Breast epithelium (tissue), 4 donors: ENCODE data around the gene PNPLA6. TPM values are rescaled to one million over a fixed set of nuclear protein-coding genes. Genes with fewer than 3 reads are reported as not detected.
A peak's percentile ranks its signal among the peaks of the same experiment; 100 is the strongest.
"Not testable (repeated sequence)": the region's sequence is repeated elsewhere in the genome, so short reads cannot be mapped to it uniquely, and the experiment has no call there.

ENCODE experiments used
- DNase-seq, 2 donors: peaks; one replicate each; pipeline ENCODE4 v3.0.0-alpha.2; 2019; ENCODE audit warnings: low spot score in 2 of 2
- H3K27ac ChIP-seq, 2 donors: fragments of 200-600 bp; sonication (generic) in 1 of 2; one replicate each; pipeline ENCODE4 v1.5.1; 2016 to 2019; ENCODE audit warnings: mild to moderate bottlenecking in 1 of 2
- H3K27me3 ChIP-seq, 2 donors: fragments of 200-600 bp; sonication (generic) in 1 of 2; one replicate each; pipeline versions ENCODE4 v1.5.1 to v1.6.0; 2017 to 2019; ENCODE audit warnings: control low read depth in 1 of 2, mild to moderate bottlenecking in 1 of 2
- H3K36me3 ChIP-seq: fragments of 200-600 bp; one replicate; pipeline ENCODE4 v1.5.1; 2019
- H3K4me1 ChIP-seq, 2 donors: fragments of 200-600 bp; sonication (generic); one replicate each; pipeline ENCODE4 v1.5.1; 2016 to 2019; ENCODE audit warnings: control low read depth in 1 of 2
- H3K4me3 ChIP-seq, 3 donors: fragments of 200-600 bp; sonication (generic); 1 replicate in 2 of 3; 2 replicates in 1 of 3; pipeline ENCODE4 v1.5.1; 2016 to 2019; ENCODE audit warnings: mild to moderate bottlenecking in 3 of 3, moderate library complexity in 2 of 3
- H3K9me3 ChIP-seq, 2 donors: fragments of 200-600 bp; sonication (generic) in 1 of 2; one replicate each; pipeline ENCODE4 v1.5.1; 2016 to 2019; ENCODE audit warnings: control low read depth in 1 of 2
- CTCF ChIP-seq, 3 donors: fragments of 450-650 bp; IDR thresholded peaks; one replicate each; pipeline ENCODE4 v1.5.1; 2016 to 2017; ENCODE audit warnings: antibody characterized with exemption in 3 of 3, mild to moderate bottlenecking in 3 of 3, moderate library complexity in 3 of 3
- POLR2A ChIP-seq: fragments of 450-650 bp; IDR thresholded peaks from one replicate; pipeline ENCODE4 v1.6.1; 2016; ENCODE audit warnings: antibody characterized with exemption, mild to moderate bottlenecking, moderate library complexity
- POLR2AphosphoS5 ChIP-seq, 3 donors: sonication (generic); formaldehyde crosslinking; IDR thresholded peaks; one replicate each; pipeline ENCODE4 v1.6.1; 2017; ENCODE audit warnings: antibody characterized with exemption in 3 of 3
- intact Hi-C: fragments of 100-400 bp; cut with DNase I; formaldehyde crosslinking; loops from one replicate; pipeline ENCODE4 v1.15.1; 2023; ENCODE audit warnings: low total_unique reads
- total RNA-seq, 3 donors: library from RNA; depleted of rRNA; stranded (reverse); fragments of >200 nt; gene quantifications; one replicate each; pipeline ENCODE4 v1.1.0, GENCODE V29; 2016

PNPLA6 gene
- total RNA-seq, 3 donors from 2014 or later, result 35.8 to 56.4 (median 45.8) TPM

GRCh38 chr19:7575434-7576040, 40.0 kb downstream of the PNPLA6 start:
- no peaks in the 10 kb centered on the region for H3K4me1 ChIP-seq
- no peak overlapping the region for H3K27ac ChIP-seq
- DNase-seq, result no peak
- H3K9me3 ChIP-seq, result no peaks in the 10 kb centered on the region
- H3K36me3 ChIP-seq, result no peaks in the 10 kb centered on the region
- no peak overlapping the region for H3K4me3 ChIP-seq
- no peaks in the 10 kb centered on the region for H3K27me3 ChIP-seq
- intact Hi-C loops, result no loop called here
- TF ChIP-seq POLR2AphosphoS5 (IDR thresholded peaks at IDR 0.05) (no peak), POLR2A (no peak), CTCF (IDR thresholded peaks at IDR 0.05) (no peak)

- H3K9me3 ChIP-seq, H3K27me3 ChIP-seq, H3K4me3 ChIP-seq, DNase-seq, H3K36me3 ChIP-seq, H3K27ac ChIP-seq, intact Hi-C loops, H3K4me1 ChIP-seq: not testable (repeated sequence)
These were observed 41.9 kb downstream of the PNPLA6 start for GRCh38 chr19:7577422-7577821.

DNA sequence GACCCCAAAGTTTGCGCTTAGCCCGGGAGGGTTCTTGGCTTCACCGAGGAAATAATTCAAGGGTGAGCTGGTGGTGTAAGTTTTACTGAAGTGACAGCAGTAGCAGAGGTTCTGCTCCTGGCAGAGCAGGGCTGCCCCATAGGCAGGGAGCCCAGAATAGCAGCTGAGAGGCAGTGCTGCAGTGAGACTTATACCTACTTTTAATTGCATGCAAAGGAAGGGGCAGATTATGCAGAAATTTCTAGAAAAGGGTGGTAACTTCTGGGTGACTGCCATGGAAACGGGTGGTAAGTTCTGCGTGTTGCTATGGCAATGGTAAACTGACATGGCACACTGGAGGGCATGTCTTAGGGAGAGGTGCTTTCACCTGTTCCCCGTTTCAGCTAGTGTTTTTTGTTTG, 42.6 kb downstream of the PNPLA6 start:
- intact Hi-C loops, result no loop called here
- DNase-seq, result no peak
- no peaks in the 10 kb centered on the region for H3K27me3 ChIP-seq
- H3K4me1 ChIP-seq, result no peaks in the 10 kb centered on the region
- no peak overlapping the region for H3K4me3 ChIP-seq
- no peaks in the 10 kb centered on the region for H3K9me3 ChIP-seq
- no peak overlapping the region for H3K27ac ChIP-seq
- TF ChIP-seq POLR2AphosphoS5 (IDR thresholded peaks at IDR 0.05) (no peak), POLR2A (no peak), CTCF (IDR thresholded peaks at IDR 0.05) (no peak)
- H3K36me3 ChIP-seq, result no peaks in the 10 kb centered on the region

DNA sequence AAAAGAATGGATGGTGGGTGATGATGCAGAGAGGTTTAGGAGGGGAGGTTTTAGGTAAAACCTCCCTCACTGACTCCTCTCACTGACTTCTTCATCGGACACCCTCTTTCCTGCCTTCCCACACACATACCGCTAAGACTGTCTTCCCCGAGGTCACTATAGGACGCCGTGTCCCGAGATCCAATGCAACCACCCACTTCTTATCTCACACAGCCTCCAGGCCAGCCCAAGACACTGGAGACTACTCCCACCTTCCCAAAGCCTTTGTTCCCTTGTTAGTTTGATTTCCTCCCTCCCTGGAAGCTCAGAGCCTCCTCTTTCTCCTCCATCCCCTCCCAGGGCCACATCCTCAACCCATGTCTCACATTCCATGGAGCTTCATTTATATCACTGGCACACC, 43.7 kb downstream of the PNPLA6 start:
- Histone ChIP-seq H3K4me1 (no peaks in the 10 kb centered on the region), H3K4me3 (no peak overlapping the region), H3K36me3 (no peaks in the 10 kb centered on the region), H3K27me3 (no peaks in the 10 kb centered on the region), H3K27ac (no peak overlapping the region), H3K9me3 (no peaks in the 10 kb centered on the region)
- intact Hi-C loops, result no loop called here
- TF ChIP-seq CTCF (IDR thresholded peaks at IDR 0.05), result no peak
- TF ChIP-seq POLR2A, result no peak
- no peak for TF ChIP-seq POLR2AphosphoS5 (IDR thresholded peaks at IDR 0.05)
- no peak for DNase-seq

GRCh38 chr19:7582446-7582845, 46.9 kb downstream of the PNPLA6 start:
- peak in 1 of 2 donors; percentile 60 for DNase-seq
- Histone ChIP-seq H3K27ac (no peak overlapping the region), H3K4me3 (no peak overlapping the region), H3K36me3 (no peaks in the 10 kb centered on the region), H3K4me1 (no peaks in the 10 kb centered on the region), H3K27me3 (no peaks in the 10 kb centered on the region), H3K9me3 (no peaks in the 10 kb centered on the region)
- intact Hi-C loops, result no loop called here
- TF ChIP-seq POLR2AphosphoS5 (IDR thresholded peaks at IDR 0.05) (no peak), CTCF (IDR thresholded peaks at IDR 0.05) (no peak), POLR2A (no peak)

- H3K27me3 ChIP-seq, result no peaks in the 10 kb centered on the region
- H3K4me3 ChIP-seq, result no peak overlapping the region
- no peak for DNase-seq
- peak overlapping the region; percentile 38 to 55 for H3K27ac ChIP-seq
- no peaks in the 10 kb centered on the region for H3K4me1 ChIP-seq
- no peaks in the 10 kb centered on the region for H3K36me3 ChIP-seq
- TF ChIP-seq POLR2A, result no peak
- no peak for TF ChIP-seq CTCF (IDR thresholded peaks at IDR 0.05)
- TF ChIP-seq POLR2AphosphoS5 (IDR thresholded peaks at IDR 0.05), result no peak
- intact Hi-C loops, result loop anchor here (1.0 kb wide), 1 partner anchor 32 kb away; no protein-coding TSS in a partner anchor
- H3K9me3 ChIP-seq, result no peaks in the 10 kb centered on the region
These were observed 54.3 kb downstream of the PNPLA6 start for GRCh38 chr19:7589822-7590221.
